Astrocyte of the spinal cord (primary cell): ENCODE data around the gene MRPL48.
"Not testable (repeated sequence)": the region's sequence is repeated elsewhere in the genome, so short reads cannot be mapped to it uniquely, and the experiment has no call there.

Source experiments
- DNase-seq: peaks from one replicate; pipeline ENCODE4 v3.0.0; 2011; ENCODE audit warnings: low read depth, low spot score
- H3K4me3 ChIP-seq: 2 replicates; pipeline ENCODE4 v1.5.1; 2011; ENCODE audit warnings: low read depth, mild to moderate bottlenecking, low read length, moderate library complexity
- in situ Hi-C: cut with HindIII; loops from 2 replicates; pipeline ENCODE4 v1.10.0; 2017; ENCODE audit warnings: low sequenced_read_pairs
- TF ChIP-seq, protein P1 (sequence below): IDR thresholded peaks from 2 replicates; pipeline ENCODE4 v1.5.1; 2012; ENCODE audit warnings: low read depth, mild to moderate bottlenecking, low read length, inconsistent platforms

MRPL48 gene

DNA sequence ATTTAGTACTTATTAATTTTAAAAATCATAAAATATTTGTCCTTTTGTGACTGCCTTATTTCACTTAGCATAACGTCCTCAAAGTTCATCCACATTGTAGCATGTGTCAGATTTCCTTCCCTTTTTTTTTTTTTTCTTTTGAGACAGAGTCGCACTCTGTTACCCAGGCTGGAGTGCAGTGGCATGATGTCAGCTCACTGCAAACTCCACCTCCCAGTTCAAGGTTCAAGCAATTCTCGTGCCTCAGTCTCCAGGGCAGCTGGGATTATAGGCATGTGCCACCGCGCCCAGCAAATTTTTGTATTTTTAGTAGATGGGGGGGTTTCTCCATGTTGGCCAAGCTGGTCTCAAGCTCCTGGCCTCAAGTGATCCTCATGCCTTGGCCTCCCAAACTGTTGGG, 37.4 kb upstream of the MRPL48 start:
- TF ChIP-seq, protein P1, sequence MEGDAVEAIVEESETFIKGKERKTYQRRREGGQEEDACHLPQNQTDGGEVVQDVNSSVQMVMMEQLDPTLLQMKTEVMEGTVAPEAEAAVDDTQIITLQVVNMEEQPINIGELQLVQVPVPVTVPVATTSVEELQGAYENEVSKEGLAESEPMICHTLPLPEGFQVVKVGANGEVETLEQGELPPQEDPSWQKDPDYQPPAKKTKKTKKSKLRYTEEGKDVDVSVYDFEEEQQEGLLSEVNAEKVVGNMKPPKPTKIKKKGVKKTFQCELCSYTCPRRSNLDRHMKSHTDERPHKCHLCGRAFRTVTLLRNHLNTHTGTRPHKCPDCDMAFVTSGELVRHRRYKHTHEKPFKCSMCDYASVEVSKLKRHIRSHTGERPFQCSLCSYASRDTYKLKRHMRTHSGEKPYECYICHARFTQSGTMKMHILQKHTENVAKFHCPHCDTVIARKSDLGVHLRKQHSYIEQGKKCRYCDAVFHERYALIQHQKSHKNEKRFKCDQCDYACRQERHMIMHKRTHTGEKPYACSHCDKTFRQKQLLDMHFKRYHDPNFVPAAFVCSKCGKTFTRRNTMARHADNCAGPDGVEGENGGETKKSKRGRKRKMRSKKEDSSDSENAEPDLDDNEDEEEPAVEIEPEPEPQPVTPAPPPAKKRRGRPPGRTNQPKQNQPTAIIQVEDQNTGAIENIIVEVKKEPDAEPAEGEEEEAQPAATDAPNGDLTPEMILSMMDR = no peak
- in situ Hi-C loops = no loop called here

DNA sequence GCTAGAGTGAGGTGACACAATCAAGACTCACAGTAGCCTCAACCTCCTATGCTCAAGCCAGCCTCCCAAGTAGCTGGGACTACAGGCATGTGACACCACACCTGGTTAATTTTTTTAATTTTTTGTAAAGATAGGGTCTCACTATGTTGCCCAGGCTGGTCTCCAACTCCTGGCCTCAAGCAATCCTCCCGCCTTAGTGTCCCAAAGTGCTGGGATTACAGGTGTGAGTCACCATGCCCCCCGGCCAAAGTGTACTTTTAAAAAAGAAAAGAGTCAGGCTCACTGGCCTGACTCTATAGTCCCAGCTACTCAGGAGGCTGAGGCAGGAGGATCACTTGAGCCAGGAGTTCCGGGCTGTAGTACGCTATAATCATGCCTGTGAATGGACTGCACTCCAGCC, 36.8 kb upstream of the MRPL48 start:
- in situ Hi-C loops, DNase-seq, H3K4me3 ChIP-seq: not testable (repeated sequence)

More for the DNA sequence above, 37.4 kb upstream of the MRPL48 start:
- no peak for DNase-seq
- no peak overlapping the region for H3K4me3 ChIP-seq

DNA sequence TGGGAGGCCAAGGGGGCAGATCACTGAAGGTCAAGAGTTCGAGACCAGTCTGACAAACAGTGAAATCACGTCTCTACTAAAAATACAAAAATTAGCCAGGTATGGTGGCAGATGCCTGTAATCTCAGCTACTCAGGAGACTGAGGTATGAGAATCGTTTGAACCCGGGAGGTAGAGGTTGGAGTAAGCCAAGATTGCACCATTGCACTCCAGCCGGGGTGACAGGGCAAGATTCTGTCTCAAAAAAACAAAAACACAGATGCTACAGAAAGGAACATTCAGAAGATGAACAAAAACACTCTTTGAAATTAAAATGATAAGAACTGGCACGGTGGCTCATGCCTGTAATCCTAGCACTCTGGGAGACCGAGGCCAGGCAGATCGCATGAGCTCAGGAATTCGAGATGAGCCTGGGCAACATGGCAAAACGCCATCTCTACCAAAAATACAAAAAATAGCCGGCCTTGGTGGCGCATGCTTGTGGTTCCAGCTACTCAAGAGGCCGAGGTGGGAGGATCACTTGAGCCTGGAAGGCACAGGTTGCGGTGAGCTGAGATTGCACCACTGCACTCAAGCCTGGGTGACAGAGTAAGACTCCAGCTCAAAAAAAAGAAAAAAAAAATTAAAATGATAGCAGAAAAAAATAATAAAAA, 35.3 kb upstream of the MRPL48 start:
- in situ Hi-C loops = no loop called here
- DNase-seq = no peak
- H3K4me3 ChIP-seq = no peak overlapping the region
- TF ChIP-seq, protein P1 = no peak

DNA sequence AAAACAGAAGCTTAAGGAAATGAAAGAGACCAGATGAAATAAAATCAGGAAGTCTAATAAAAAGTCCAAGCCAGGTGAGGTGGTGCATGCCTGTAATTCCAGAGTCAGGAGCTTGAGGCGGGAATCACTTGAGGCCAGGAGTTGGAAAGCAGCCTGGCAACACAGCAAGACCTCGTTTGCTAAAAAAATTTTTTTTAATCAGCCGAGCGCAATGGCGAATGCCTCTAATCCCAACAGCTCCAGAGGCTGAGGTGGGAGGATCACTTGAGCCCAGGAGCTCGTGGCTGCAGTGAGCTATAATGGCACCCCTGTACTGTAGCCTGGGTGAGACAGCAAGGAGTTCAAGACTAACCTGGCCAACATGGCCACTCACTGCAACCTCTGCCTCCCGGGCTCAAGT, 34.8 kb upstream of the MRPL48 start:
- H3K4me3 ChIP-seq = no peak overlapping the region
- TF ChIP-seq, protein P1 = no peak
- in situ Hi-C loops = no loop called here
- DNase-seq = no peak

DNA sequence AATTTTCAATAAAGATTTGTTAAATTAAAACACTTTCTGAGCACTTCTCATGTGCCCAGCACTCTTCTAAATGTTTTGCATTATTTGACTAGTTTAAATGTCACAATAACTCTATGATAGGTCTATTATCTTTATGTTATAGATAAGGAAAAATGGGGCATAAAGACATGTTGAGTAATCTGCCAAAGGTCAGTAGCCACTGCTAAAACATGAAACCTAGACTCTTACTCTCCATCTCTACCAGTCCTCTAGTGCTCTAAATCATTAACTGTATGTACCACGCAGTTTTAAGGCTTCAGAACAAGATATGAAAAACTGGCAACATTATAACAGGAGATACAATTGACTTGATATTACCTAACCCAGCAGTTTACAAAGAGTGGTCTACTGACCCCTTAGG, 33.7 kb upstream of the MRPL48 start:
- DNase-seq = no peak
- in situ Hi-C loops = no loop called here

DNA sequence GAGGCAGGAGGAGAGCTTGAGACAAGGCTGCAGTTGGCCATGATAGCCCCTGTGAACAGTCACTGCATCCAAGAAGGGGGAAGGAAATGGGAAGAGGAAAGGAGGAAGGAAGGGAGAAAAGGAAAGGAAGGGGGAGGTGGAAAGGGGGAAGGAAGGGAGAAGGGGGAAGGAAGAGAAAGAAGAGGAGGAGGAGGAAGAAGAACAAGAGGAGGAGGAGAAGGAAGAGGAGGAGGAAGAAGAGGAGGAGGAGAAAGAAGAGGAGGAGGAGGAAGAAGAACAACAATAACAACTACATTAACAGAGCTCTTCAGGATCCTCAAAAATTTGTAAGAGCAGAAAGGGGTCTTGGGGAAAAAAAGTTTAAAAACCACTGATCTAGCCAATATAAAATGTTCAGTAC, 32.0 kb upstream of the MRPL48 start:
- in situ Hi-C loops = no loop called here
- no peak overlapping the region for H3K4me3 ChIP-seq
- no peak for DNase-seq
- TF ChIP-seq, protein P1 = no peak

More for the DNA sequence above, 33.7 kb upstream of the MRPL48 start:
- H3K4me3 ChIP-seq = no peak overlapping the region
- TF ChIP-seq, protein P1 = no peak

DNA sequence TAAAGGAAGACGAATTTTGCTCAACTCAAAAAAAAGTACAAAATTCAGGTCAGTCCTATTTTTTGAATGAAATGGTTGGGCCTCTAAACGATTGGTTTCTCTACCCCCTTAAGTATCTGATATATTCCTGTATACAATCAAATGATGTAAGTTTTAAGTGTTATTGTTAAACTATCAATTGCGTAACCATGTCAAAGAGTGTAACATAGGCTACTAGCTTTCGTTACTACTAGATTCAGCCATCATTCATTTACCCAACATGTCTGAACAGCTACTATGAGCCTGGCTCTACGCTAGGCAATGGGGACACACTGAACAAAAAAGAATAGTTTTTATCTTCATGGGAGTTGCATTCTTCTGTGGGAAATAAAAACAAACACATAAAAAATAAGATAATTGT, 30.1 kb upstream of the MRPL48 start:
- in situ Hi-C loops = no loop called here
- no peak overlapping the region for H3K4me3 ChIP-seq
- DNase-seq = no peak
- TF ChIP-seq, protein P1 = no peak
